Stimulated activated CD8-positive, alpha-beta memory T cell treated with anti-CD3 and anti-CD28 coated beads, Interleukin-2, amount 100 ng/mL, for 1 hour (primary cell): ENCODE results near the gene CMIP.

ENCODE experiments used
- DNase-seq, 2 donors: peaks; one replicate each; pipeline ENCODE4 v3.0.0-alpha.2; 2020; ENCODE audit warnings: low read depth in 2 of 2

CMIP gene

DNA sequence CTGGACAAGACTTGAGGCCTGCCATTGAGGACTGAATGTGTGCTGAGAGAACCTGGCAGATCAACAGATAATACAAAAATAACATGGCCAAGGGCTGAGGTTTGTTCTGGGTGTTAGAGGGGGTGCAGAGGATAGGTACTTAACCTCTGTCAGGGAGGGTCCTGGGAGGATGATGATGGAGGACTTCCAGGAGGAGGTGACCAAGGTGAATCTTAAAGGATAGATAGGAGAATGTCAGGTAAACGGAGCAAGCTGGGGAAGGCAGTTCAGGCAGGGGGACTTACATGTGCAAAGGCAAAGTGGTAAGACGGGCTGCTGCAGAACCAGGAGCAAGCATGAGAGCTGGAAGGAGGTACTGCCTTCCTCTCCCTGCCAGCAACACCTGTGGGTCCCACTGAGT is 214.6 kb downstream of the CMIP start:
- no peak for DNase-seq

DNA sequence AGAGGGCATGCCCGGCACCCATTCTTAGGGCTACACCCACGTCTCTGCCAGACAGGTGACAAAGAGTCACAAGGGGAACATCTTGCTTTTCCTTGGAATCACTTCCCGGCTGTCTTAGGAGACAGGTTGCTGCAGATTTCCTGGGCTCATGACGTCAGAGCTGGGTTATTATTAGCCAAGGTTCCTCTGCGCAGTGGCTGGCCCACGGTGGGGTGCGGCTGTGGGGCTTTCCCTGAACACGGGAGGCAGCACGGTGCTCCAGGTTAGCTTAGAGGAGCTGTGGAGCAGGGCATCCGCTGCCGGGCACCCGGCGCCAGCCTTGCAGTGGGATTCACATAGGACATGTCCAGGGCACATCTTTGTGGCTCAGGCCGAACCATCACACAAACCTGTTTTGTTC is 216.5 kb downstream of the CMIP start:
- no peak for DNase-seq

DNA sequence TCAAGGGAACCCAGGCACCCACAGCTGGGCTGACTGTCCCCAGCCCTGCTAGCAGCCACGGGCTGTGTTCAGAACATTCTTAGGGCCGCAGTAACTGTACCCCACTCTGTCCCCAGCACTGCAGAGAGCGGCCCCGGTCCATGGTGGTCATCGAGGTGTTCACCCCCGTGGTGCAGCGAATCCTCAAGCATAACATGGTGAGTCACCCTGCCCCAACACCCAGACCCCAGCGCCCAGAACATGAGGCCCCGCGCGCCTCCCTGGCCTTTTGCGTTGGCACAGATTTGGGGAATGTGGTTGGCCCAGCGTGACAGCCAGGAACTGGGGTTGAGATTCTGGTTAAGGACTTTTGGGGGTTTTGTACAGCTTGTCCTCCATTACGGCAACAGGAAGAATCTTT is 219.5 kb downstream of the CMIP start:
- no peak for DNase-seq

DNA sequence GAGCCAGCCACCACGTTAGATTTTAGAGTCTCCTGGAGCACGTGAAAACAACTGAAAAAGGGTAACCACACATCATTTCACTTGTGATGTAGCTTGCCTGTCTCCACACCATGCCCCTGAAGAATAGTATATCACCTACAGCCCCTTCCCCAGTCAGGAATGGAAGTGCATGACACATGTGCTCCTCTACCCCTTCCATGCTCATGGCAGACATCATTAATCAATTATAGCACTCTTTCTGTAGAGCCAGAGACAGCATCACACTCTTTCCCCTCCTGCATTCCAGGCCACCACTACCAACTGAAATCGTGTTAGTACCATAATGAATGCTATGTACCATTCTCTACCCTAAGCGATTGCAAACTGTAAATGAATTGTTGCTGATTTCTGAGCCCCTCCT is 221.0 kb downstream of the CMIP start:
- DNase-seq: no peak

DNA sequence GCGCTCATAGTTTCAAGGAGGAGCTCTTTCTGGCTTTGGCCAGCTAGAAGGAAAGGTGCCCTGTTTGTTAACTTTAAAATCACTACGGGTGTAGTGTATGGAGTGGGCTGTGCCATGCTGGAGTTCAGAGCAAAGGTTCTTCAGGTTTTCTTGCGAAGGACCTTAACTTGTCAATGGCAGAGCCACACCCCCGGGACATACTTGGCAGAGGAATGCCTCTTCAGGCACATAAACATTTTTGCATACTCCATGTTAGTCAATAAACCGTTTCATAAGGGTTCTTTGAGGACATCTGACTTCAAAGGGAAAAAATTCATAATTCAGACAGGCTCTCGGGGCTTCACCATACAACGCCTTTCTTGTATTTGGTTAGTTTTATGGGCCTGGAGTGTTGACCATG is 221.5 kb downstream of the CMIP start:
- no peak for DNase-seq

DNA sequence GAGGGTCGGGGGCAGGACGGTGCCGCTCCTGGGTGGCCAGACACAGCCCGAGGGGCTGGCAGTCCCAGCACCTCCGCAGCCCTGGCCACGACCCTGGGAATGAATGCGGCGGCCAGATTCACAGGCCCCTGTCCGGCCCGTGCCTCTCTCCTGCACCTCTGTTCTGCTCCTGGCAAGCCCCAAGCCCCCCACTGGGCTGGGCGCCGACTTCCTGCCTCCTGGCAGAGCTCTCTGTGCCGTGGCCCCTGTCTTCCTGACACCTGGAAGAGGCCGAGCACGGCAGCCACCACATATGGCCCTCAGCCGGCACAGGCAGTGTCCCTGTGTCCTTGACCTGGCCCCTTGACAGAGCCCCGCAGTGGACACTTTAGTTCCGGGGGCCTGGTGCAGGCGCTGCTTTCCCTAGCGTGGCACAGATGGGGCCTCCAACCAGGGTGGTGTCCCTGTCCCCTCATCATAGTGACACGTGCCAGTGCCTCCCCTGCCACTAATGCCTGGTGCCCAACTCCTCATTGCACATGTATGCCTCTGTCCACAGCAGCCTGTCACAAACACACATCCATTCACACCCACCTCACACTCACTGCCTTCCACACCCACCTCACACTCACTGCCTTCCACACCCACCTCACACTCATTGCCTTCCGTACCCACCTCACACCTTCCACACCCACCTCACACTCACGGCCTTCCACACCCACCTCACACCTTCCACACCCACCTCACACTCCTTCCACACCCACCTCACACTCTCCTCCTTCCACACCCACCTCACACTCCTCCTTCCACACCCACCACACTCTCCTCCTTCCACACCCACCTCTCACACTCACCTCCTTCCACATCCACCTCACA is 223.9 kb downstream of the CMIP start:
- DNase-seq: no peak

DNA sequence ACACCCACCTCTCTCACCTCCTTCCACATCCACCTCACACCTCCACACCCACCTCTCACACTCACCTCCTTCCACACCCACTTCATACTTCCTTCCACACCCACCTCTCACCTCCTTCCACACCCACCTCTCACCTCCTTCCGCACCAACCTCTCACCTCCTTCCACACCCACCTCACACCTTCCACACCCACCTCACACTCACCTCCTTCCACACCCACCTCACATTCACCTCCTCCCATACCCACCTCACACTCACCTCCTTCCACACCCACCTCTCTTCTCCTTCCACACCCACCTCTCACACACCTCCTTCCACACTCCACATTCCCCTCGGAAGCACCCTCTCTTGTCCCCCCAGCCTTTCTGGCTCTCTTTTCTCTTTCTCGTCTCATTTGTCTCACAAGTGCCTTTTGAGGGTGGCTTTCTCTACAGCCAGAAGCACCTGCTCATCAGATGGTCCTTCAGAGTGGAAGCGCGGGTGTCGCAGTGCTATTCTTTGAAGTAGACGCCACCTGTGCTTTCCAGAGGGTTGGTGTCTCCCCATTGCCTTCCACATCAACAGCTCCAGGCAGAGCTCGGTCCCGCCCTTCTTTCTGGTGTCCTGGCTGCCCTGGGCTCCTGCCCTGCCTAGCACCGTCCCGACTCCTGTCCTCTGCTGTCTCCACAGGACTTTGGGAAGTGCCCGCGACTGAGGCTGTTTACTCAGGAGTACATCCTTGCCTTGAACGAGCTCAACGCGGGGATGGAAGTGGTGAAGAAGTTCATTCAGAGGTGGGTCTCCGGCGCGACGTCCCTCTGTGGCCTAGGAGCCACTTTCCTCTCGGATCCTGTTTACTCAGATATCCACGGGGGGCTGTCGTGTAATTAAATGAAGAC is 225.1 kb downstream of the CMIP start:
- no peak for DNase-seq

DNA sequence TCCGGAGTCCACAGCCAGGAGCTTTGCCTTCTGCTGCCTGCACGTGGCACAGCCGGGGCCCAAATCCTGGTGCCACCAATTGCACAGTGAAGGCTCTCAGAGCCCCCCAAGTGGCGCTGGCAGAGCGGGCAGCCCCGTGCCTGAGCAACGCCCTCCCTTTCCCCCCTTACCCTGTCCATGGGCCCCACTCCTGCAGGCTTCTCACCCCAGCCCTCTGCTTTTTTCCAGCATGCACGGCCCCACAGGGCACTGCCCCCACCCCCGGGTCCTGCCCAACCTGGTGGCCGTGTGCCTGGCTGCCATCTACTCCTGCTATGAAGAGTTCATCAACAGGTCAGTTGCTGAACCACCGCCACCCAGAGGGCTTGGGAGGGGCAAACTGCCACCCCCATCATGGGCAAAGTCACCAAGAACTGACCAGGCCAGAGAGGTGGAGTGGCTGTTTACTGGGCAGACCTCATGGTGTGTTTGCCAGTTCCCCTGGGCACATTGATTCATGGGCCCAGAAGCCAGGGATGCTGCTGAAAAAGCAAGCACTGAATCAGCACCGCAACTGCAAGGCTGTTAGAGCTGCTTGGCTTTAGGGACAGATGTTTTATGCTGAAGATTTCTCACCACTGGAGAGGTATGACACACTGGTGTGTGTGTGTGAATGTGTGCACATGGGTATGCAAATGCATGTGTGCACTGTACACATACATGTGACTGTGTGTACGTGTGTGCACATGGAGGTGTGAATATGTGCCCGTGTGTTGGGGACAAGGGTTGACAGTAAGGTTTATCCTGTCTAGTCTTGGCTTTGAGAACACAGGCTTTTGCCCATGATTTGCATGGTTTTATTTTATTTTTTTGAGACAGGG is 227.4 kb downstream of the CMIP start:
- no peak for DNase-seq

DNA sequence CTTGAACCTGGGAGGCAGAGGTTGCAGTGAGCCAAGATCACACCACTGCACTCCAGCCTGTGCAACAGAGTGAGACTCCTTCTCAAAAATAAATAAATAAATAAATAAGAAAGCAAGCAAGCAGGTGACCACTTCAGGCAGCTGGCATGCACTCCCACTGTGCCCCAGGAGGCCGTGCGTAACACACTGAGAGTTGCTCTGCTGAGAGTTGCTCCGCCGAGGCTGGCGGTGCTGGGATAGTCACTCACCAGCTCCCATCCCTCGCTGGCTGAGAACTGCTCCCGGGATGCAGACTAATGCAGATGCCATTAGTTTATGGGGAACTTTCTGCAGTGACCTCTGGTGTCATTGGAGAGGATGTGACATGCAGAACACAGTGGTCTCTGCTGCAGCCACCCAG is 228.8 kb downstream of the CMIP start:
- no peak for DNase-seq

DNA sequence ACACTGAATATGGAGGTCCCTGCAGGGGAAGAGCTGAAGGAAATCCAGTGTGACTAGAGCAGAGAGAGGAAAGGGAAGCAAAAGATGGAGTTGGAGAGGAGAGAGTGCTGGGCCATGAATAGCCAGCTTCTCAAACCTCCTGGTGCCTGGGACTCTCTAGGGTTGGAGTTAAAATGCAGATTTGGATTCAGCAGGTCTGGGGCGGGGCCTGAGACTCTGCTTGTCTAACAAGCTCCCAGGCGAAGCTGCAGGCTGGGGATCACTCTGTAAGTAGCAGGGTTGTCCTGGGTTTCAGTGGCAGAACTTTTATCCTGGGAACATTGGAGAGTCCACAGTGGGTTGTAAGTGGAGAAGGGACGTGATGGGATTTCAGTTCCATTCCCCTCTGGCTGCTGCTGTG is 231.1 kb downstream of the CMIP start:
- no peak for DNase-seq

DNA sequence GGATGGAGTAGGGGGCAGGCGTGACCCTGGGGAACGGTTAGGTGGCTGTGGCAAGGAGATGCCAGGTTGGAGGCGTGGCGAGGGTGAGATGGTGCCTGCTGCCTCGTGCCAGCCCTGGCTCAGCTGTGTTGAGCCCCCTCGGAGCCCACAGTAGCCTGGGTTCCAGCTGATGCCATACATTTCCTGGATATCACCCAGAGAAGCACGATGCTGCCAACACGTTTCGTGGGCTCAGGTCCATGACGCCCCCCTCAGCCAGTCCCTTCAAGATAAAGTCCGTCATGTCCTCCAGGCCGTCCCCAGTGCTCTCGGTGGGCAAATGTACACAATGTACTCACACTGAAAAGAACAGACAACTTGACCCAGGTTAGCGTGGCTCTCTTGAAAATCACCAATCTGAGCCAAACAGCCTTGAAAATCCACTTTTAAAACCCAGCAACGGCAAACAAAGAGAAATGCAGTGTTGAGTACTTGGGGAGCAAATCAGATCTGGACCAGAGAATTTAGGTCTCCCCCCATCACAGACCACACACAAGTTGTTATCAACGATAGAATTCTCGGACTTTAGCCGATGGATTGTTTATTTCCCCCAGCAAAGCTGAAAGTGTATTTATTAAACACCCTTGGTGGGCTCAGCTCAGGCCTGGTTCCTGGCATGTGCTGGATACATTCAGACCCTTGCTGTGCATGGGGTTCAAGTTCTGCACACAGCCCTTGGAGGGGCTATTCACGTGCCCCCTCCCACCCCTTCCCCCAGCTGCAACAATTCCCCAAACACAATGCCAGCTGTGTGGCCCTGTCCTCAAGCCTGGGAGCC is 231.7 kb downstream of the CMIP start:
- no peak for DNase-seq

DNA sequence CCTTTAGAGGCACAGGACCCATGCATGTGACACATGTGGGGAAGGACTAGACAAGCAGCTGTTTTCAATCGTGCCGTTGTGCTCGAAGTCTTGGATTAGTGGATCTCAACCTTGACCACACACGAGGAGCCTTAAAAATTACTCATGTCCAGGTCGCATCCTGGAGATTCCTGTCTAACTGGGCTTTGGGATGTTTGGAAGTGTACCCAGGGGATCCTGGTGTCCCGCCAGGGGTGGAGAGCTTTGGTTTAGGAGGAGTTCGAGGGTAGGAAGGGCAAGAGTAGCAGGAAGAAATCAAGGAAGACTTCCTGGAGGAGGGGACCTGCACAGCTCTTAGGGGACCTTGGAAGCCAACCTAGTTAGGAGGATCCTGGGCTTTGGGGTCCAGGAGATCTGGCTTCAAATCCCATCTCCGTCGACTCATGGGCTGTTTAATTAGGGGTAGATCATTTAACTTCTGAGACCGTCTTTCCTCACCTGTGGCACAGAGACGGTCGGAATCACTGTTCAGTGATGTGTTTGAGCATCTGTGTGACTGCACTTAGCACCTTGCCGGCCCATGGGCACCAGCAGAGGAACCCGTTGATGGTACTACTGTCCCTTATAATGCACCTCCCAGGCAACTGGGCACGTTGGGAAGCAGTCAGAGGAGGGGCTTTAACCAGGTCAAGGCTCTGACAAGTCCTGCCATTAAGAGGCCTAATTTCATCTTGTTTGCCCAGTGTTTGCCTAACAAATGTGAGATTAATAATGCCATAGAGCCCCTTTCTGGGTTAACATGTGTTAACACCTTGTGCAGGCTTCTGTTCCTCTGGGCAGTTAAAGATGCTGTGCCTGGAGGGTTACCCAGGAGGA is 232.5 kb downstream of the CMIP start:
- DNase-seq: no peak

DNA sequence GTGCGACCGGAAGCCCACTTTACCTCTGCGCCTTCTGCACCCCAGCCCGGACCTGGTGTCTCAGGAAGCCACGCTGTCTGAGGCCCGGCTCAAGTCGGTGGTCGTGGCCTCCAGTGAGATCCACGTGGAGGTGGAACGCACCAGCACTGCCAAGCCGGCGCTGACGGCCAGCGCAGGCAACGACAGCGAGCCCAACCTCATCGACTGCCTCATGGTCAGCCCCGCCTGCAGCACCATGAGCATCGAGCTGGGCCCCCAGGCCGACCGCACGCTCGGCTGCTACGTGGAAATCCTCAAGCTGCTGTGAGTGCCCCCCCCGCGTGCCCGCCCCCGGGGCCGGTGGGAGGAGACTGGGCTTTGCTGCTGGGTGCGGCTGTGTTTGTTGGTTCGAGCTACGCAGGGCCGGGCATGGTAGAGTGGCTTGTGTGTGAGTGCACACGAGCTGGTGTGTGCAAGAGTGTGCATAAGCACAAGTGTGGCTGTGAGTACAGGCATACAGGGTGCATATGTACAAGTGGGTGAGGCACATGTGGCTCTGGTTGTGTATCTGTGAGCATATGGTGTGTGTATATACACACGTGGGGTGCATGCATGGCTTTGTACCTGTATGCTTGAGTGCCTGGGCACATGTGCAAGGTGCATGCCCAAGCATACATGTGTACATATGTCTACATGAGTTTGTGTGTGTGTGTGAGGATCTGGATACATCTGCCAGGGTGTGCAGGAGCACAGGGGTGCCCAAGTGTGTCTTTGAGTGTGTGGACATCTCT is 233.9 kb downstream of the CMIP start:
- DNase-seq: no peak

DNA sequence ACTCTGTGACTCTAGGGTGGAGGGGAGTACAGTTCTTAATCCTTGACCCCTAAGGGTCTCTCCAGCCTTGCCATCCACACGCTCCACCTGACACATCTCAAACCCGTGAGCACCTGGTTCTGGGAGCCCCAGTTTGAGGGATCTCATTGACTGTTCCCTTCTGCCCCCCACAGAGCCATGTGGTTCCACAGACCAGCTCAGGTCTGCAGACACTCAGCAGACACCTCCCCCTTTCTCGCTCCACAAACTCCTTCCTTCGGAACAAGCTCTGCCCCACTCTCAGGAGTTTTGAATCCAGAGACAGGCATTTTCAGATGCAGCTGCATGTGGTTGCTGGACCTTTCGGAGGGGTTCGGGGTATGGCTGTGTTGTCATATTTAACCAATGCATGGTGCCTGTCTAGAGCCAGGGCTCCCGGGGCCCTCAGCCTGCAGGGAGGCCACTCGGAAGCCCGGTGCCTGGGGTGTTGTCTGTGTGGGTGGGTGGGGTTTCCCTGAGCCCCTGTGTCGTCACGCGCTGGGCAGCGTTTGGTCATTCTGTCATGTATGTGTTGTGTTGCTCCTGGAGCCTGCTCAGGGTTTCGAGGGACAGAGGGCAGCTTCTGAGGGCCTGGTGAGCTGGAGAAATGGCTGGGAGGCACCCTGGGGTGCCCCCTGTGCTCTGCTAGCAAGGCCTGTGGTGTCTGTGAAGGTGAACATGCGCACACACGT is 235.3 kb downstream of the CMIP start:
- DNase-seq: no peak

DNA sequence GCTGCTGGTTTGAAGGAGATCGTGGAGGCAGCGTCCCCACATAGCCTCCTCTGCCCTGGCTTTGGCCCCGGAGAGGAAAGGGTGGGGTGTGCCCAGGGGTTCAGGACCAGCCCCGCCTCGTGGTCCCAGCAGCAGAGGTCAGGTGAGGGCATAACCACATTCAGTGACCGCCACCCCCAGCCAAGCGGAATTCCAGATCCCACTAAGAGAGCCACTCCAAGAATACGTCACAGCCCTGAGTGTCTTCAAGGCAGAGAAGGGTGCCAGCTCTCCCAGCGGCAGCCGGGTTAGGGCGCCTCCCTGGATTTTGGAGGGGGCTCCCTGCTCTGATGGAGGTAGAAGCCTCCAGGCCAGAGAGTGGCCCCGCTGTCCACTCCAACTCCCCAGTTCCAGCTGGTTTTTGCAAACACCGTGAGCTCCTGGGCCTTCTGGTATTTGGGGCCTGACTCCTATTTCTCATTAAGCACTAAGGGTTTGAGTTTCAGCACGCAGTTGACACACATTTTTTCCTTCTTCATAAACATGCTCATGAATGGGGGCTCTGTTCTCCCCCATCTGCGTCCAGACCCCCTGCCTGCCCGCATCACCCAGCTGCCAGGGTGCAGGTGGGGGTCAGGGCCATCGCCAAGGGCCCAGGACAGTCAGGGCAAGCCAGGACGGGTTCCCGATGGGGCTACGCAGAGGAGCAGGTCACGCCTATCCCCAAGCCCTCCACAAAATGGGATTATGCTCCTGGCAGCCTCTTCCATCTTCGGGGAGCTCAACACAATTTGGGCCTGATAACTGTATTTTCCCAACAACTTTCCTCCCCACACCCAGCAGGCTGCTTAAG is 236.1 kb downstream of the CMIP start:
- no peak for DNase-seq

DNA sequence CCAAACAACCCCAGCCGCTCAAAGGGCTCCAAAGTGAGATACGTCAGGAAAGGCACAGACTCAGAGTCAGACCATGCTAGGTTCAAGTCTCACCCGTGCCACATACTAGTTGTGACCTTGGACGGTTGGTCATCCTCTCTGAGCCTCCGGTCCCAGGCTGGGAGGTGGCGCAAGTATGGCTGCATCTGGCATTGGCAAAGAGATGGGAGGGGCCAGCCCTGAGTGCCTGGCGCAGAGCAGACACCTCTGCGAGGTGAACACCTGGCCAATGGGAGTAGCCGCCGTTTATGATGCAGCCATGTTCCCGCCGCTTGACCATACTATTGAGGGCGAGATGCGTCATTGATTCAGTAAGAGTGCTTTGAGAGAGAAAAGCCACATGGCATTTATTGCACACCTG is 236.7 kb downstream of the CMIP start:
- no peak for DNase-seq

DNA sequence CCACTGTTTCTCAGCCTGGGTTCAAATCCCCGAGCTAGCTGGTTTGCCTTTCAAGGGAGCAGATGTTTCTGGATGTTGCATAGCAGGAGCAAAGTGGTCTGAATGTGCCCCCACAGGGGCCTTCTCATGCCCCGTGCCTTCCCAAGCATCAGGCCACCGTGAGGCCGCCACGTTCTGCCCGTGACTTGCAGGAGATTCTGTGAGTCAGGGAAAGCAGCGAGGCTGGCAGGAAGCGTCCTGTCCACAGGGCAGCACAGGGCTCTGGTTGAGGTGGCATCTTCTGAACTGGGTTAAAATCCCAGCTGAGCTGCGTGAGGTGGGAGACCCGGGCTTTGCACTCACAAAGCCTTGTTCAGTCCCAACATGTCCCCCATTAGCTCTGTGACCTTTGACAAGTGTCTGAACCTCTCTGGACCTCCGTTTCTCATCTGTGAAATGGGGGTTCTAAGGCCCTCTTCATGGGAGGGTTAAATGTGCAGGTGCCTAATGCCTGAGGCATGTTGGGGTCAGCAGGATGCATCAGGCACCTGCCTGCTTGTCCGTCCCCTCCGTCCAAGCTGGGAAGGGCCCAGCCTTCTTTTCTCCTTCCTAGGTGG is 239.7 kb downstream of the CMIP start:
- DNase-seq: no peak

DNA sequence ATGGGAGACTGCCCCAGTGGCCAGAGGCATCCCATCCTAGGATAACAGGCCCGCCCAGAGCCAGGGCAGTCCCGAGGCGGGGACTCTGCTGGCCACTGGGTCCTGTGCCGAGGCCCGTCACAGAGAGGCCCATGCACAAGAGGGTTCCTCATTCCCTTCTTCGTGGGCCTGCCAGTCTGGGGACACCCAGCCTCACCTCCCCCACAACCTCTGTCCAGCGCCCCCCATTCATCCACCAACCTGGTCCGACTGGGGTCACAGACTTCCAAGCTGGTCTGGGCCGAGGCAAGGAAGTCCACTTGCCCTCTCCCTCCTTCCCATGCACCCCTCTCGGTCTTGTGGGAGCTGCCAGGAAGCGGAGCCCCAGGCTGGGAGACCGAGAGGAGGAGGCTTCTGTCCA is 240.3 kb downstream of the CMIP start:
- DNase-seq: no peak
